Inflammatory macrophage (primary cell): ENCODE results near the gene FMO3.

Experiments
- DNase-seq, 2 donors: peaks; one replicate each; pipeline ENCODE4 v3.0.0-alpha.2; 2020 to 2022
- total RNA-seq, 18 experiments: gene quantifications; one replicate each; lab custom pipeline; 2026; ENCODE audit warnings: mixed read lengths in 6 of 18, inconsistent platforms in 2 of 18; lab: John Stamatoyannopoulos, UW

The FMO3 gene
- 0 to 0.13 (median 0) reads per million in 18 experiments for total RNA-seq

- no peak for DNase-seq
These were observed at the start of gene FMO3 for GRCh38 chr1:171090604-171091003. FMO3 (plus strand) TSS chr1:171090905; CDS start chr1:171092659, 1,754 bp downstream.

- no peak for DNase-seq
These were observed 42.7 kb upstream of the FMO3 start for GRCh38 chr1:171048014-171048413.

DNA sequence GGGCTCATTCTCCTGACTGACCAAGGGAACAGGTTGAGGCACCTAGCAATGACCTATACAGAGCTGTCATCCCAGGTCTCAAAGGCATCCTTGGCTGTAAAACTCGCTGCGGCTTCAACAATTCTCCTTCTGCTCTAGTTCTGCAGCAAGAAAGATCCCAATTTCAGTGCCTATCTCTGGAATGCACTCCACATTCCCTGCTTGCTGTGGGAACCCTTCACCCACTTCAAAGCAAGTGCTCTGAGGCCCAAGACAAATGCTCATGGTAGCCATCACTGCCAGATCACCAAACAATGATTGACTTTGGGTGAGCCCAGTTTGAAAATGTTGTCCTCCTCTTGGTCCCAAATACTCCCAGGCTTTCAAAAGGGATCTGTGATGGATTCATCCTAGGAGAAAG, 37.7 kb upstream of the FMO3 start:
- DNase-seq = no peak

DNA sequence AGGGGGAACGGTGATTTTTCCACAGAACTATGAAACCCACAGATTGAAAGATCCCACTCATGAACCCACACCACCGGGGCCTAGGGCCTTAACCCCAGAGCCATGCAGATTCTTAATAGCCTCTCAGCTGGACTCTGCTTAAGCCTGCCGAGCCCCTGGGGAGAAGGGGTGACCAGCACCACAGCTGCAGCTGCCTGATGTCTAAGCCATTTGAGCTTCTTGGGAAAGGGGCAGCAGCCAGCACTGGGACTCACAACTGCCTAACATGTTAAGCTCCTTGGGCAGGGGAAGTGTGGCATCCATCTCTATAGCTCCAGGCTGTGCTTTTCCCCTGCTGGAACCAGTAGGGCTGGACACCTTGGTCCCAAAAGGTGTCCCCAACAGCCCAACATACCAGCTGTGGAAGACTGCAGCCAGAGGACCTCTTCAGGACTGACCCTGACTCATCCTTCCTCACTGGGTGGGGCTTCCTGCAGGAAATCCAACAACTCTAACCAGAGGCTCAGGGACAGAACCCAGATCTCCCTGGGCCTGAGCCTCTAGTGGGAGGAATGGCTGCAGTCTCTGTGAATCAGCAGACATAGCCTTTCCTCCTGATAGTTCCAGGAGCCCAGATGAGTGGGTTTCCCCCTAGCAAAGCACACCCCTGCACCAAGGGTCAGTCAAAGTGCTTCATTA, 34.6 kb upstream of the FMO3 start:
- DNase-seq = no peak

- no peak for DNase-seq
These were observed 29.1 kb upstream of the FMO3 start for GRCh38 chr1:171061425-171062143.

- DNase-seq = no peak
These were observed 27.8 kb upstream of the FMO3 start for GRCh38 chr1:171062902-171063301.

DNA sequence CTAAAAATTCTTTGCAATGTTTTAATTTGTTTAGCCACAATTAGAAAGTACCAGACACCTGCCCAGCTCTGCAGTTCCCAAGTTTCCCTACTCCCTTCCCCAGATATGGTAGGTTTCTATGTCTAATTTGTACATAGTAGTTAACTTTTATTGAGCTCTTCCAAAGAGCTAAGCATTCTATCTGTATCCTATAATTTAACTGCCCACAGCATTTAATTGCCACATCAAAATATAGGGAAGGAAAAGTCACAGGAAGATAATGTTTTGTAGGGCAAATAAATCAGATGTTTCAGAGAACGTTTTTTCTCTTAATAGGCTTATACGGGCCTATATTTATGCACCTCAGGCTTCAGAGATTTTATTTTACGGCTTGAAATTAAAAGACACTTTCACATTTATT, 15.7 kb upstream of the FMO3 start:
- DNase-seq = no peak

- DNase-seq = no peak
These were observed 9.4 kb upstream of the FMO3 start for GRCh38 chr1:171081314-171081753.

DNA sequence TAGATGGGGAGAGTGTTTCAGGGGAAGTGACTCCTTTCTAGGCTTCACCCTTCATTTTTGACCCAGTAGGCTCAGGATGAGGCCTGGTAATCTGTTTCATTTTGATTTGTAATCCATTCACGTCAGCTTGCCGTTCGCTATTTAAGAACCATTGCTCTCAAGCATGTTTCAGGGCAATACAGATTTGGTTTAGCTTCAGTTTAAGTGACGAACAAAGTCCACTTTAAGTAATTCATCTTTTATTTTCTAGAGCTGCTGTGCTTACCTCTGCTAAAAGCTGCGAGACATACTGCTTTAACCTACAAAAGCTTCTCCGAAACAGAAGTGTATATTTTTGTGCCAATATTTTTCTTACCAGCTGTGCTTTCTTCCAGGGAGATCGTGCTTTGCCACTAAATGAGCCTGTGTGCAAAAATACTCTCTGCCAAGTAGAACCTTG, 8.9 kb upstream of the FMO3 start:
- DNase-seq = no peak

- no peak for DNase-seq
These were observed 8.1 kb upstream of the FMO3 start for GRCh38 chr1:171082606-171083005.

DNA sequence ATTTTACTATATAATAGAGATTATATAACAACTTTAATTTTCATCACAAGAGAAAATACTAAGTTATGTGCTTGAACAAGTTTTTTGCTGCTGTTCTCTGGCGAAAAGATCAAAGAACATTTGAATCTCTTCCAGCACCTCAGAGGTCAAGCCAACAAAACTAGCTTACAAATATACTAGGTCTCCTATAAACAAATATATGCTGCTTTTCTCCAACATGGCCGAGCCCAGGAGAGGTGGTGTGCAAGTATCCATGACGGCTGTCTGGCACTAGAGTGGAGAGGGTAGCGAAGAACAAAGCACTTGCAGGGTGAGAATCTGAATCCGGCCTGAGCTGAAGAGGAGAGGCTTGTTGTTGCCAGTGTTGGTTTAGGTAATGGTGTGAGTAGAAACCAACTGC, 7.5 kb upstream of the FMO3 start:
- DNase-seq = no peak

DNA sequence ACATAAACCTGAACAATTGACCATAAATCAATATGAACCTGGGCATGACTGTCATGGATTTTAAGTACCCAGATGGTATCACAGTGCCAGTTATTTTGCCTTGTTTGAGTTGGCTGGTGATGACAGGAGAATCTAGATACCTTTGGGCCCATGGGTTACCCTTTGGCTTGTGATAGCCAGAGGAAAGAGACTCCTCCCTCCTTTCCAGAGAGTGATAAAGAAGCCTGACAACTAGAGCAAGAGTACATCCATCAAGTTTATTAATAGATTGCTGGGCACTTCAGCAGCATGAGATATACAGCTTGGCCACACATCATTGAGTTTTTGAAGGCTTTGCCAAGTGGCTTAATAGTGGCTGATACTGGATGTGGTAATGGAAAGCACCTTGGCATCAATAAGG, 6.6 kb upstream of the FMO3 start:
- no peak for DNase-seq

GRCh38 chr1:171084870-171085269, 5.8 kb upstream of the FMO3 start:
- no peak for DNase-seq

DNA sequence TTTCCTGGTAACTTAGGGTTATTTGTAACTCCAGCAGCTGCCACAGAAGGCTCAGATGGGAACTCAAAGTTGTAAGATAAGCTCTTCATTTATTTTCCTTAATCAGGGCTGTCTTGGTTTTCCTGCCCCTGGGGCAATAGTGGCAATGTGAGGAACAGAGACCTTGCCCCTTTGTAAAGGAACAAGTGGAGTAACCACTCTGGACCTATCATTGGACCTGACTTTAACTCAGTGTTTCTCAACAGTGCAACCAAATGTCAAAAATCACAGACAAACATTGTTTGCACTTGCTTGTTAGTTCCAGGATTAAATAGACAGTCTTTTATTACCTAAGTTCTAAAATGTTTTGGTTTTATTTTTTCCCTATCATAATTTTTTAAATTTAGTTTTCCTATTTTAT, 2.8 kb upstream of the FMO3 start:
- no peak for DNase-seq

DNA sequence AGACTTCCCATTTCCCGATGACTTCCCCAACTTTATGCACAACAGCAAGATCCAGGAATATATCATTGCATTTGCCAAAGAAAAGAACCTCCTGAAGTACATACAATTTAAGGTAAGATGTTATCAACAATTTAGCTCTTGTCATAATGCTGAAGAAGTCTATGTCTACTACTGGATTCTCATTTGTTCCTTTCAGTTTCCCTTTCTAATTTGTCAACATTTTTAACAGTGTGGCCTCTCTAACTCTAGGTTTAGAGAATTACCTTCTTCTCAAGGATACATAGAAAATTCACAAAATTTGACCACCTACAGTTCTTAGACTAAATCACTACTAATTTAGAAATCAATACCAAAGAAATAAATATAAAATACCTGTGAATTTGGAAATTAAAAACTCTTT, 13.2 kb downstream of the FMO3 start:
- no peak for DNase-seq

GRCh38 chr1:171107262-171107940, 16.7 kb downstream of the FMO3 start:
- no peak for DNase-seq

DNA sequence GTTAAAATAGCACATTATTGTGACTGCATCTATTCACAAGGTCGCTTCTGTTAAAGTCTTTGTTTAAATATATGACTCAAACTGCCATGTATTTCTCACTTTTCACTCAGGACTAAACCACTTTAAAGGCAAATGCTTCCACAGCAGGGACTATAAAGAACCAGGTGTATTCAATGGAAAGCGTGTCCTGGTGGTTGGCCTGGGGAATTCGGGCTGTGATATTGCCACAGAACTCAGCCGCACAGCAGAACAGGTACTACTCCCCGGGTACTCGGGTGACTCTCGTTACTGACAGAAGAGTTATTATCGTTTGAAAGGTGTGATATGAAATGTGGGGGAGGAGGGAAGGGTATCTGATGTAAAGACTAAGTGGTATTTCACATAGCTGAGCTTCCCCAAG, 17.3 kb downstream of the FMO3 start:
- no peak for DNase-seq

- DNase-seq = no peak
These were observed 19.3 kb downstream of the FMO3 start for GRCh38 chr1:171109966-171110365.

DNA sequence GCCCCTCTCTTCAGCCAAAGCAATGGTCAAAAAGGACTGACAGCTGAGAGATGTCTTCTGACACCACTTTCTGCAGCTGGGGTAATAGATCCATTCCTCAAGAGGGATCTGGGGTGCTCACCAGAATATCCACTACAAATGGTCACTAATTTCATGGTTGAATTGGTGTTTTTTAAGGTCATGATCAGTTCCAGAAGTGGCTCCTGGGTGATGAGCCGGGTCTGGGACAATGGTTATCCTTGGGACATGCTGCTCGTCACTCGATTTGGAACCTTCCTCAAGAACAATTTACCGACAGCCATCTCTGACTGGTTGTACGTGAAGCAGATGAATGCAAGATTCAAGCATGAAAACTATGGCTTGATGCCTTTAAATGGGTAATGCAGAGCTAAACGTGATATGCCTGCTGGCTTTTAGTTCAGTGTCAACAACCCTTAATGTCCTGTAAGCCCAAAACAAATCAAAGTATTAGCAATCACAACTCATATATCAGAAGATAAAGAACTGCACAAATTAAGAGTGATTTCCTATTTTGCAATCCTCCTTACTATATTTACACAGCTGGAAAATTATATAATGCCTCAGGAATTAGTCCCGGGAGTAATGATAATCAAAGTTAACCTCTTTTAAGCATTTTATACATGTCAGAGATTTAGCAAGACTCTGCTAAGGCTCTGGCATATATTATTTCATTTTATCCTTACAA, 20.1 kb downstream of the FMO3 start:
- no peak for DNase-seq

- DNase-seq = no peak
These were observed 21.4 kb downstream of the FMO3 start for GRCh38 chr1:171112119-171112518.

DNA sequence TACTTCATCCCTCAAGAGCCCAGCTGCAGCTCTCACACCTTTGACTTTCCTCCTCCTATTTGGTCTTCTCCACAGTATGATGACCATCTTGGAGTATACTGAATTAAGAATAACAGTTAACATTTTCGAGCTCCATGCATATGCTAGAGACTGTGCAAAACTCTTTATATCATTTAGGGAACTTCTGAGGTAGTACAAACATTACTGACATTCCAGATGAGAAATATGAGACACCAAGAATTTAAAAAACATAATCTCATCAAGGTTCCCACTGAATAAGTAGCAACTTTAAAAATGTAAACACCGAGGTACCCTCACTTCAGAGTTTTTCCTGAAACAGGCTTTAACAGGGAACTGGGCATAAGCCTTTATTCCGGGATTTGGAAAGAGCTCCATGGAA, 22.7 kb downstream of the FMO3 start:
- no peak for DNase-seq

GRCh38 chr1:171115280-171115897, 24.7 kb downstream of the FMO3 start:
- DNase-seq = no peak

GRCh38 chr1:171116676-171117075, 26.0 kb downstream of the FMO3 start:
- no peak for DNase-seq
